Activated CD4-positive, alpha-beta T cell treated with anti-CD3 and anti-CD28 coated beads for 36 hours (primary cell): ENCODE measurements around the gene CDCP2. TPM values are rescaled to one million over a fixed set of nuclear protein-coding genes. Genes with fewer than 3 reads are reported as not detected.

Source experiments
- ATAC-seq: fragments of 200-7000 bp; cut with Tn5 transposase; one replicate; pipeline ENCODE4 v1.10.0; 2021; ENCODE audit warnings: mild to moderate bottlenecking, moderate library complexity
- CTCF ChIA-PET: fragments of 350-600 bp; sonication (Branson Sonifier 250); formaldehyde crosslinking; loops from one replicate; lab custom pipeline; 2021; ENCODE audit warnings: antibody characterized with exemption; lab: Charles Lee
- POLR2A ChIA-PET: fragments of 350-600 bp; sonication (Branson Sonifier 250); formaldehyde crosslinking; loops from one replicate; lab custom pipeline; 2021; ENCODE audit warnings: antibody characterized with exemption, inconsistent platforms; lab: Charles Lee
- DNase-seq: peaks from one replicate; pipeline ENCODE4 v3.0.0-alpha.2; 2020
- H3K27ac Mint-ChIP-seq: one replicate; pipeline ENCODE4 v1.8.0; 2021; ENCODE audit warnings: mixed read lengths
- H3K27me3 Mint-ChIP-seq: one replicate; pipeline ENCODE4 v1.8.0; 2021; ENCODE audit warnings: mixed read lengths
- H3K36me3 Mint-ChIP-seq: one replicate; pipeline ENCODE4 v1.8.0; 2021; ENCODE audit warnings: low read depth, mixed read lengths
- H3K4me1 Mint-ChIP-seq: one replicate; pipeline ENCODE4 v1.8.0; 2021; ENCODE audit warnings: mixed read lengths
- H3K4me3 Mint-ChIP-seq: one replicate; pipeline ENCODE4 v1.8.0; 2021; ENCODE audit warnings: mild to moderate bottlenecking, moderate library complexity, mixed read lengths
- H3K9me3 Mint-ChIP-seq: one replicate; pipeline ENCODE4 v1.8.0; 2021; ENCODE audit warnings: low read depth, mixed read lengths
- intact Hi-C, 2 experiments: fragments of 100-400 bp; cut with DNase I in 1 of 2; cut with micrococcal nuclease in 1 of 2; formaldehyde crosslinking; loops; one replicate each; pipeline versions ENCODE4 v1.14.2 to v1.15.1; 2022 to 2024; cut with DNase I, micrococcal nuclease
- total RNA-seq, 2 experiments: library from RNA; stranded (reverse); gene quantifications; one replicate each; pipeline ENCODE4 v1.2.3, GENCODE V29; 2021

The CDCP2 gene
- not detected for total RNA-seq

DNA sequence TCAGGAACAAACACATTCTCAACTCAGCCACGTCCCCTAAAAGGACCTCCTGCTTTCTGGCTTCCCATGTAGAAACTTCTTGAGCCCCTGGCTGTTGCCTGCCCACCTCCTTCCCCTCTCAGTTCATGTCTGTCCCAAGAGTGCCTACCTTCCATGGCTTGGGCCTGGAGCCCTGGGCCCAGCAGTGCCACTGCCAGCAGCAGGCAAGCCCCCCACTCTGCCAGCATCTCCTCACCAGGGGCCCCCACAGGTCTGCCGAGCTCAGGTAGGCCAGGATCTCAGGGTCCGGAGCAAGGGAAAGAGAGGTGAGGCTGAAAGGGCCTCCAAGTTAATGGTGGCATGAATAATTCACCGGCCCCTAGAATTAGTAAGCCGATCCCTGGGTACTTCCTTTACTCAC lies at the start of gene CDCP2:
TSS of gene CDCP2 (minus strand) at position 305 of the 400 bp plus-strand sequence. CDS start at position 227, 78 bp downstream.
- no peaks in the 10 kb centered on the region for H3K4me1 Mint-ChIP-seq
- DNase-seq (no peak), ATAC-seq (no peak)
- H3K9me3 Mint-ChIP-seq, result no peaks in the 10 kb centered on the region
- POLR2A ChIA-PET, result no interaction called here
- no peaks in the 10 kb centered on the region for H3K27me3 Mint-ChIP-seq
- no peaks in the 10 kb centered on the region for H3K36me3 Mint-ChIP-seq
- CTCF ChIA-PET, result no interaction called here
- H3K27ac Mint-ChIP-seq, result no peak within 1 kb of the TSS
- intact Hi-C loops, result no loop called here
- no peak within 1 kb of the TSS for H3K4me3 Mint-ChIP-seq

DNA sequence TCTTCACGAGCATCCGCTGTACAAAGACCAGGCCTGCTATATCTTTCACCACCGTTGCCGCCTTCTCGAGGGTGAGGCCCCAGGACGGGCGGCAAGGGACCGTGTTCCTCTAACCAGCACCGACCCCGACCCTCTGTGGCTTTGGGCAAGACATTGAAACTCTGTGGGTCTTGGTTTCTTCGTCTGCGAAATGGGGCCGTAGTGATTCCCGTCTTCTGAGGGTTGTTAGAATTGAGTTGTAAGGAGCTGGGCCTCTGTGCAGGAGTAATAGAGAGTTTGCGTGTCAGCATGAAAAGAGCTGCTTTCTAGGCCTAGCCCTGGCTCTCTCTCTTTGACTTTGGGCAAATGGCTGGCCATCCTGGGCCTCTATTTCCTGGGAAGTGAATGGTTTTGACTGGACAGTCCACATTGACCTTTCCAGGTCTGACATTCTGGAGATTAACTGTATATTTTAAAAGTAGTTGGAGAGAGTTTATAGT lies 47.8 kb upstream of the CDCP2 start:
- ChIA-PET CTCF (interaction anchor here (0.6 to 3.6 kb wide), 9 partner anchors 11 to 542 kb away, joined by 3 to 16 read pairs (median 3); no protein-coding TSS in a partner anchor), POLR2A (interaction anchor here (0.6 to 1.0 kb wide), 3 partner anchors 134 to 212 kb away, joined by 3 to 5 read pairs (median 3); no protein-coding TSS in a partner anchor)
- H3K9me3 Mint-ChIP-seq, result no peaks in the 10 kb centered on the region
- peak overlapping the region; percentile 83 for H3K4me3 Mint-ChIP-seq
- no peak for DNase-seq
- intact Hi-C loops, result loop anchor here (1.0 to 10.0 kb wide), 11 partner anchors 147 to 604 kb away; partner anchors contain the start of genes SSBP3 (in 2 of the 2), TCEANC2 (in 2 of the 2), TMEM59 (in 2 of the 2) and NDC1 (in 1 of the 2)
- H3K4me1 Mint-ChIP-seq, result peaks cover 30% of the 10 kb centered on the region
- H3K36me3 Mint-ChIP-seq, result peaks cover 29% of the 10 kb centered on the region
- no peaks in the 10 kb centered on the region for H3K27me3 Mint-ChIP-seq
- ATAC-seq, result peak; percentile 14
- H3K27ac Mint-ChIP-seq, result peak overlapping the region; percentile 84

DNA sequence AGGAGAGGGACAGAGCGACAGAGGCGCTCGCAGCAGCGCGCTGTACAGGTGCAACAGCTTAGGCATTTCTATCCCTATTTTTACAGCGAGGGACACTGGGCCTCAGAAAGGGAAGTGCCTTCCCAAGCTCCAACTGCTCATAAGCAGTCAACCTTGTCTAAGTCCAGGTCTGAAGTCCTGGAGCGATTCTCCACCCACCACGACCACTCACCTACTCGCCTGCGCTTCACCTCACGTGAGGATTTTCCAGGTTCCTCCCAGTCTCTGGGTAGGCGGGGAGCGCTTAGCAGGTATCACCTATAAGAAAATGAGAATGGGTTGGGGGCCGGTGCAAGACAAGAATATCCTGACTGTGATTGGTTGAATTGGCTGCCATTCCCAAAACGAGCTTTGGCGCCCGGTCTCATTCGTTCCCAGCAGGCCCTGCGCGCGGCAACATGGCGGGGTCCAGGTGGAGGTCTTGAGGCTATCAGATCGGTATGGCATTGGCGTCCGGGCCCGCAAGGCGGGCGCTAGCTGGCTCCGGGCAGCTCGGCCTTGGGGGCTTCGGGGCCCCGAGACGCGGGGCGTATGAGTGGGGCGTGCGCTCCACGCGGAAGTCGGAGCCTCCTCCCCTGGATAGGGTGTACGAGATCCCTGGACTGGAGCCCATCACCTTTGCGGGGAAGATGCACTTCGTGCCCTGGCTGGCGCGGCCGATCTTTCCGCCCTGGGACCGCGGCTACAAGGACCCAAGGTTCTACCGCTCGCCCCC lies 47.1 kb upstream of the CDCP2 start, which contains the start of the genes CYB5RL and MRPL37:
TSS of gene CYB5RL (minus strand) at position 266 of the 754 bp plus-strand sequence. CDS start 4,414 bp downstream, outside the sequence.
TSS of gene MRPL37 (plus strand) at position 403 of the 754 bp plus-strand sequence. CDS start at position 480, 77 bp downstream.
- CTCF ChIA-PET, result interaction anchor here (0.5 to 3.6 kb wide), 8 partner anchors 9 to 541 kb away, joined by 3 to 16 read pairs (median 3); no protein-coding TSS in a partner anchor
- H3K4me3 Mint-ChIP-seq, result peak within 1 kb of the TSS; percentile 83
- DNase-seq, result peak; percentile 94
- peaks cover 23% of the 10 kb centered on the region for H3K36me3 Mint-ChIP-seq
- H3K27ac Mint-ChIP-seq, result peak within 1 kb of the TSS; percentile 84
- H3K9me3 Mint-ChIP-seq, result no peaks in the 10 kb centered on the region
- no peaks in the 10 kb centered on the region for H3K27me3 Mint-ChIP-seq
- intact Hi-C loops, result loop anchor here (1.0 to 10.0 kb wide), 11 partner anchors 147 to 605 kb away; partner anchors contain the start of genes SSBP3 (in 2 of the 2), TCEANC2 (in 2 of the 2), TMEM59 (in 2 of the 2) and NDC1 (in 1 of the 2)
- peaks cover 30% of the 10 kb centered on the region for H3K4me1 Mint-ChIP-seq
- ATAC-seq, result peak; percentile 99
- POLR2A ChIA-PET, result interaction anchor here (0.6 to 1.1 kb wide), 5 partner anchors 22 to 212 kb away, joined by 3 to 5 read pairs (median 4); partner anchors contain the start of gene SSBP3

DNA sequence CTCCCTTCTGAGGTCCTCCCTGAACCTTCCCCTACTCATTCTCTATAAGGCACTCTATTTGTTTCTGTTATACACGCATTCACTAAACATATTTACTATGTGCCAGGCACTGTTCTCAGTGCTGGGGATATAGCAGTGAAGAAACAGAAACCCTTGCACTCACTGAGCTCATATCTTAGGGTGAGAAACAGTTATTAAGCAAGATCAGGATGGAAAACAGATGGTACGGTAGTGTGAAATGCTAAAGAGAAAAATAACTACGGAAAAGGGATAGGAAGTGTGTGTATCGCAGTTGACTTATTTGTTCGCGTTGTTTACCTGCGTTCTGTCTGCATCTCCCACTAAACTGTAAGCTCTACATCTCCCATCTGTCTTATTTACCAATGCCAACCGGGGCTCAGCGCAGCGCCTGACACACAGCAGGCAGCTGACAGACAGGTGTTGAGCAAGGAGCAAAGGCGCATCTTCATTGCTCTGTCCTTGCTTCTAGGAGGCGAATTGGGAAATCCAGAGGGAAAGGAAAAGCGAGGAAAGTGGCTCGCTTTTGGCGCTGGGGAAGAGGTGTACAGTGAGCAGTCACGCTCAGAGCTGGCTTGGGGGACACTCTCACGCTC lies 46.5 kb upstream of the CDCP2 start:
- Mint-ChIP-seq H3K27ac (peak overlapping the region; percentile 75), H3K9me3 (no peaks in the 10 kb centered on the region), H3K4me1 (peaks cover 30% of the 10 kb centered on the region), H3K36me3 (peaks cover 18% of the 10 kb centered on the region), H3K27me3 (no peaks in the 10 kb centered on the region), H3K4me3 (peak overlapping the region; percentile 83)
- ATAC-seq (peak; percentile 1), DNase-seq (peak; percentile 19)
- intact Hi-C loops, result no loop called here
- POLR2A ChIA-PET, result interaction anchor here (0.9 to 1.1 kb wide), 4 partner anchors 23 to 213 kb away, joined by 3 to 5 read pairs (median 4); partner anchors contain the start of gene SSBP3
- CTCF ChIA-PET, result interaction anchor here (0.5 to 3.6 kb wide), 6 partner anchors 8 to 290 kb away, joined by 3 to 16 read pairs (median 4); no protein-coding TSS in a partner anchor

DNA sequence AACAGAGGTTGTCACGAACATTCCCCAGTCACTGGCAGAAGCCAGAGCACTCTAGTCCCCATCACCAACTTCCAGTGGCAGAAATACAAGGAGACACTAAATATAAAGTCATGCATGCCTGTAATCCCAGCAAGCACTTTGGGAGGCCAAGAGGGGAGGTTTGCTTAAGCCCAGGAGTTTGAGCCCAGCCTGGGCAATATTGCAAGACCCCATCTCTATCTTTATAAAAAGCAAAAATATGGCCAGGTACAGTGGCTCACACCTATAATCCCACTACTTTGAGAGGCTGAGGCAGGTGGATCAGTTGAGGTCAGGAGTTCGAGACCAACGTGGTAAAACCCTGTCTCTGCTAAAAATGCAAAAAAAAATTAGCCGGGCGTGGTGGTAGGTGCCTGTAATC lies 40.7 kb upstream of the CDCP2 start:
- no peak overlapping the region for H3K27ac Mint-ChIP-seq
- ChIA-PET POLR2A (no interaction called here), CTCF (interaction anchor here (0.7 kb wide), 1 partner anchor 18 kb away, joined by 3 read pairs; no protein-coding TSS in a partner anchor)
- intact Hi-C loops, result no loop called here
- no peak overlapping the region for H3K4me3 Mint-ChIP-seq
- no peaks in the 10 kb centered on the region for H3K27me3 Mint-ChIP-seq
- no peaks in the 10 kb centered on the region for H3K9me3 Mint-ChIP-seq
- ATAC-seq (no peak), DNase-seq (no peak)
- peaks cover 8% of the 10 kb centered on the region for H3K36me3 Mint-ChIP-seq
- no peaks in the 10 kb centered on the region for H3K4me1 Mint-ChIP-seq

DNA sequence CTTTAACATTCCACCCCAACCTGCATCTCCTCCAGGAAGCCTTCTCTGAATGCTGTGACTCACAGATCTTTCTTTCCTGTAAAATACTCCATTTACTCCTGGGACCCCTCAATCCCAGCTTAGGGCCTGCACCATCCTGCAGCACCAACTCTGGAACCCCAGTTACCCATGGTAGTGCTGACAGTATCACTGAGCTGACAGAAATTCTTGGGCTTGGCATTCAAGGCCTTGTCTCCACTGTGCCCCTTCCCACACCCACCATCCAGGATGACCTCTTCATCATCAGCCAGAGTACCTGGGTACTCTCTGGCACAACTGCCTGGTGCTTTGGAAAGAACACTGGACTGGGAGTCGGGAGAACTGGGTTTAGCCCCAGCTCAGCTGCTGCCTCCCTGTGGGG lies 38.7 kb upstream of the CDCP2 start:
- peaks cover 11% of the 10 kb centered on the region for H3K36me3 Mint-ChIP-seq
- ATAC-seq (no peak), DNase-seq (no peak)
- H3K4me1 Mint-ChIP-seq, result no peaks in the 10 kb centered on the region
- CTCF ChIA-PET, result interaction anchor here (0.8 kb wide), 1 partner anchor 8 kb away, joined by 3 read pairs; the partner anchor contains the start of genes CYB5RL and MRPL37
- POLR2A ChIA-PET, result no interaction called here
- no peak overlapping the region for H3K4me3 Mint-ChIP-seq
- intact Hi-C loops, result no loop called here
- no peak overlapping the region for H3K27ac Mint-ChIP-seq
- no peaks in the 10 kb centered on the region for H3K27me3 Mint-ChIP-seq
- no peaks in the 10 kb centered on the region for H3K9me3 Mint-ChIP-seq

DNA sequence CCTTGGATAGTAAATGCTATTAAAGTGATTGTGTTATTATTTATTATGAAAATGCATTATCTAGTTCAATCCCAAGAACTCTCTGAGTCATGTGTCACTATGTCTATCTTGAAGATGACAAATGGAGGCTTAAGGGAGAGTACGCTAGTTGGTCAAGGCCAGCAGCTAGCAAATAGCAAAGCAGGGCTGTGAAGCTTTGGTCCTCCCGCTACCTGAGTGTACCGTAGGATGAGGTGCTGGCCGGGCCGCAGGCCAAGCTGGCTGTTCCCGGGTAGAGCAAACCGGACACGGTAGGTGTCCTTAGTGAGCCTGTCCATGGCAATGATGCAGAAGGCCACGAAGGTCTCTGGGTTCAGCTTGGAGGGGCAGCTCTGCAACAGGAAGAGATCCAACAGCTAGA lies 37.7 kb upstream of the CDCP2 start:
- Mint-ChIP-seq H3K4me1 (no peaks in the 10 kb centered on the region), H3K27me3 (no peaks in the 10 kb centered on the region), H3K9me3 (no peaks in the 10 kb centered on the region), H3K27ac (no peak overlapping the region), H3K4me3 (no peak overlapping the region), H3K36me3 (peaks cover 20% of the 10 kb centered on the region)
- CTCF ChIA-PET, result interaction anchor here (1.3 kb wide), 1 partner anchor 10 kb away, joined by 8 read pairs; no protein-coding TSS in a partner anchor
- no peak for DNase-seq
- POLR2A ChIA-PET, result no interaction called here
- no peak for ATAC-seq
- intact Hi-C loops, result no loop called here

DNA sequence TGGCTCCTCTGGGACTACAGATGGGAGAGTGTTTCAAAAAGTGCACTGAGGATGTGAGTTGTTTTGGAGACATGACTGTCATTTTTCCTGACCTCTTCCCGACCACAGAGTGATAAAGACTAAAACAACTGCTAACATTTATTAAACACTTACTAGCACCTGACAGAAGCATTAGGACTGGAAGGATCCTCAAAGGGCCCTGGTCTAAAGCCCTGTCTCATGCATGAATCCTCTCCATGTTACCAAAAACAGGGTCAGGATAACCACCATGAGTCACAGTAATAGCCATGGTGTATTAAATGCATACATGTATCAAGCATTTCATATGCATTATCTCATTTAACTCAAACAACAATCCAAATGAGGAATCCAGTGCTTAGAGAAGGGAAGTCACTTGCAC lies 35.5 kb upstream of the CDCP2 start:
- Mint-ChIP-seq H3K4me3 (no peak overlapping the region), H3K9me3 (no peaks in the 10 kb centered on the region), H3K4me1 (no peaks in the 10 kb centered on the region), H3K27ac (no peak overlapping the region), H3K27me3 (no peaks in the 10 kb centered on the region), H3K36me3 (peaks cover 26% of the 10 kb centered on the region)
- ATAC-seq (no peak), DNase-seq (no peak)
- intact Hi-C loops, result no loop called here
- ChIA-PET CTCF (interaction anchor here (0.8 kb wide), 1 partner anchor 76 kb away, joined by 4 read pairs; no protein-coding TSS in a partner anchor), POLR2A (no interaction called here)

DNA sequence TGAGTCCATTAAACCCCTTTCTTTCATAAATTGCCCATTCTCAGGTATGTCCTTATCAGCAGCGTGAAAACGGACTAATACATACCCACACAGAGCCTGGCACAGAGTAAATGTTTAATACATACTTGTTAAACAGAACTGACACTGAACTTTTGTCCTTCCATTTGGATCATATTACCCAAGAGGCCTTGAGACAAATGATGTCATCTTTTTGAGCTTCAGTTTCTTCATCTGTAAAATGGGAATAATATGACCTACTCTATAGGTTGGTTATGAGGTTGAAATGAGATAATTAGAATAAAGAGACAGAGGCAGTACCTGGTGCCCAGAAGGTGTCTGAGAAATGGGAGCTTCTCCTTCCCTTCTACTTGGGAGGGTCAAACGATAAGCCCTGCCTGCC lies 33.3 kb upstream of the CDCP2 start:
- Mint-ChIP-seq H3K4me1 (no peaks in the 10 kb centered on the region), H3K27ac (no peak overlapping the region), H3K9me3 (no peaks in the 10 kb centered on the region), H3K36me3 (peaks cover 27% of the 10 kb centered on the region), H3K4me3 (no peak overlapping the region), H3K27me3 (no peaks in the 10 kb centered on the region)
- ChIA-PET CTCF (no interaction called here), POLR2A (no interaction called here)
- intact Hi-C loops, result no loop called here
- DNase-seq (no peak), ATAC-seq (no peak)

DNA sequence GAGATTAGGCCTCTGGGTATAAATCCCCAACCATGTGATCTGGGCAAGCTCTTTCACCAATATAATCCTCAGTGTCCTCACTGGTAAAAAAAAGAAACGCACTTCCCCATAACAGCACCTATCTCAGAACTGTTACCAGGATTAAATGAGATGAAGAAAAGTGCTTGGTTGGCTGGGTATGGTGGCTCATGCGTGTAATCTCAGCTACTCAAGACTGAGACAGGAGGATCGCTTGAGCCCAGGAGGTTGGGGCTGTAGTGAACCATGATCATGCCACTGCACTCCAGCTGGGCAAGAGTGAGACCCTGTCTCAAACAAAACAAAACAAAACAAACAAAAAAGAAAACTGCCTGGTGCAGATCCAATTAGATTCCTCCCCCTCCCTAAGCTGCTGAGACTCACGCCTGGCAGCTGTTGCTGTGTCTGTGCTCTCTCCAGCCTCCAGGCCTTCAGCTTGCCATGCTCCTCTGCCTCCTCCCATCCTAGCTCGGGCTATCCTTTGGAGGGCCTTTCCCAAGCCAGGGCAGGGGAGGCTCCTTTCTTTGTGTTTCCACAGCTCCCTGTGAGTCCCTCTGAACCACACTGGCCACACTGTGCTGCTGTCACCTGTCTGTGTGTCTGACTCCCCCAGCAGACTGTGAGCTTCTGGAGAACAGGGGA lies 28.0 kb upstream of the CDCP2 start:
- Mint-ChIP-seq H3K27ac (no peak overlapping the region), H3K36me3 (peaks cover 21% of the 10 kb centered on the region), H3K27me3 (no peaks in the 10 kb centered on the region), H3K4me1 (no peaks in the 10 kb centered on the region), H3K9me3 (no peaks in the 10 kb centered on the region), H3K4me3 (no peak overlapping the region)
- DNase-seq, result no peak
- intact Hi-C loops, result loop anchor here in 1 of 2 experiments (1.0 kb wide), 1 partner anchor 308 kb away; no protein-coding TSS in a partner anchor
- no peak for ATAC-seq
- CTCF ChIA-PET, result interaction anchor here (0.7 to 2.9 kb wide), 10 partner anchors 9 to 489 kb away, joined by 3 to 28 read pairs (median 4); partner anchors contain the start of genes CYB5RL and MRPL37
- POLR2A ChIA-PET, result no interaction called here
